Stimulated activated CD4-positive, alpha-beta T cell treated with anti-CD3 and anti-CD28 coated beads, Interleukin-1b, Interleukin-23, amount 100 ng/mL, for 1 hour (primary cell): ENCODE measurements around the gene GZMM.

Experiments
- DNase-seq, 2 donors: peaks; one replicate each; pipeline ENCODE4 v3.0.0-alpha.2; 2020; ENCODE audit warnings: low read depth in 2 of 2

Gene GZMM

GRCh38 chr19:597406-598315 lies 53.8 kb downstream of the GZMM start:
- no peak for DNase-seq
